IPS-NIHi11 (cell line): ENCODE measurements around the gene RBP4.

ENCODE experiments used
- DNase-seq: peaks from one replicate; pipeline ENCODE4 v3.0.0; 2012; ENCODE audit warnings: mixed read lengths, low spot score

RBP4 gene

DNA sequence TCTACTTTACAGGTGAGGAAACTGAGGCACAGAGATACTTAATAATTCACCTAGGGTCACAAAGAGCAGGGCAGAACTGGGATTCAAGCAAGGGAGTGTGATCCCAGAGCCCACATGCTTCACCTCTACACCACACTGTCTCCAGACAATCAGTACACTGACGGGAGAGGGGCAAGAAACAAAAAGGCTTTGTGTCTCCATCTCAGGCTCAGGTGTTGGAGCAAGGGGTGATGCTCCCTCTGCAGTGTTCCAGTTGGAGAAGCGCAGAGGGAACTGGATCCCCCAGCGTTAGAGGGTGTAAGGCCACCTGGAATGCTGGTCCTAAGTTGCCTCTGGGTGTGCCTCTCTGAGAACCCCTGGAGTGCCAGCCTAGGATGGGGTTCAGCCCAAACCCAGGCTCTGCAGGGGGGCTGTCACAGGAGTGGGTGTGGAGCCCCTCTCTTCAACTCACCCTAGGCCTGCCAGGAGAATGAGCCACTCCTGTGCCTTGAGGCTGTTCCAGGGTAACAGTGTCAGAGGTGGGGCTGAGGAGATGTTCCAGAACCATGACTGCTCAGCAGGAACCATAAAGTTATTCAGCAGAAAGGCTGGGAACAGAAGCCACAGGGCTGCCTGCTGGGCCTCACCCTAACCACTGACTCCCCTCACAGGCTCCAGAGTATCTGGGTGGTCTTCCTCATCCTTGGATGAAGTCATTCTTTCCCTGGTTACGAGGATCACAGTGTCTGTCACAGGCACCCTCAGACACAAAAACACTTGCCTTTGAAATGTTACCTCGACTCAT lies 5.5 kb downstream of the RBP4 start:
- DNase-seq, result no peak

DNA sequence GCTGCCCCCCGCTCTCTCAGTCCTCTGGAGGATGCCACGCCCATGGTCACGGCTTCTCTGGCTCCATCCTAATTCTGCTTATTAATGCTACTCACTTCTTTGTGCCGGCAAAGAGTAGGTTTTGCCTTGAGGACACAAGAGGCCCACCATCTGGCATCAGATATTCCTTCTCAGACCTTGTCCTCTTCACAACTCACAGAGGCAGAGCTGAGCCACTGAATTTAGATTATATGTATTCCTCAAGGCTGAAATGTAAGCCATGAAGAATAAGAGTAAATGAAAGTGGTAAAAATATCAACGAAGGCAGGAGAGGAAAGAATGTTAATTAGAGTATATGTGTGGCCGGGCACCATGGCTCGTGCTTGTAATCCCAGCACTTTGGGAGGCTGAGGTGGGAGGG lies 6.5 kb downstream of the RBP4 start:
- no peak for DNase-seq

DNA sequence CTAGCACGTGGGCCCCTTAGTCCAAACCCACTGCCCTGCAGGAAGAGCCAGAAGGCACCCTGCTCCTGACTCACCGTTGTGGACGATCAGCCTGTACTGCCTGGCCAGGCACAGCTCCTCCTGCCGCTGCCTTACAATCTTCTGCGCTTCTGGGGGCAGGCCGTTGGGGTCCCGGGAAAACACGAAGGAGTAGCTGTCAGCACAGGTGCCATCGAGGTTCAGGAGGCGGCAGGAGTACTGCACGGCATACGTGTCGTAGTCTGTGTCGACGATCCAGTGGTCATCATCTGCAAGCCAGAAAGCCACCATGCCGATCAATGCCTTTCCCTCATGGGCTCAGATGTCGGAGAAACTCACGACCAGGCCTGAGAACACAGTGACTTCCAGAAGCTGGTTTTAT lies 7.3 kb downstream of the RBP4 start:
- DNase-seq, result no peak

DNA sequence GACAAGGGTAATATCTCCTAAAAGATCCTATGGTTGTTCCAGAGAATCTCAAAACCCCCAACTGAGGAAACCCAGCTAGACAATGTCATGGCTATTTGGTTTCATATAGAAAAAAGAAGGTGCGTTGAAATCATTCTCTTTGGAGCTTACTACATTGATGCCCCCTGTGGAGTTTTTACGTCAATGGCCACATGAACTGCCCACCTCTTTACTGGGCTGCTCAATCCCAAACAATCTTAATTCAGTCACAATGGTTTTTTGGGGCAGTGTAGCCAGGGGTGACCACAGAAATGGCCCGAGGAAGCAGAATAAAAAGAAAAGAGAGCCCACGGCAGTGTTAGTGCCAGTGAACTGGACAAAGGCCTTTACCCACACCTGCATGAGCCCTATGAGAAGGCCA lies 7.8 kb downstream of the RBP4 start:
- no peak for DNase-seq

DNA sequence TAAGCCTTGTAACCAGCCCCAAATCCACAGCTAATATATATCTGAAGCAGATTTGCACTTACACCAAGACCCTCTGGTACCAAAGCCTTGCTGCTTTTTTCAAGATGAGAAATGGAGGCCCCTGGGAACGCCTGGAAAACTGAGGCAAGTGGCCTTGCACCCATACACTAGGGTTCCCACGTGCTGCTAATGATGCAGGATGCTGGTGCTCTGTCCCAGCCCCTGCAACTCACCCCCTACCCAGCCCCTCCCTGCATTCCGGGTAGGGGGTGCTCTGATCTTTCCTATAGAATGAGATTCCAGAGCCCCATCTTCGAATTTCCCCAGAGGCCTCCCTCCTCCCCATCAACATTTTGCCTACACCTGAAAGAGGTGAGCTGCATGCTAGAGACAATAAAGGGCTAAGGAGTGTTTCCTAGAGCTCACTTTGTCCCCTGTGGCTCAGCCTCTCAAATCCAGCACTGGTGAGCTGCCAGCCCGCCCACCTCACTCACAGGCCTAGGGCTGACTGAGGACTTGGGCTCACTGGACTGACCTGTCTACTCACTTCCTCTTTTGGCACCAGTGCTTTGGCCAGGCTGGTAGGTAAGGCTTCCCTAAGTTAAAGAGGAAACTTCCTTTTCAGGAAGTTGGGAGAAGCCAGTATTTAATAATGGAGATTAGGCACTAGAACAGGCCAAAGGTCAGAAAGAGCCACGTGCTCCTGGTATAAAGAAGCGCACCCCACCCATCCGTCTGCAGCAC lies 9.8 kb downstream of the RBP4 start:
- peak; percentile 59 for DNase-seq

DNA sequence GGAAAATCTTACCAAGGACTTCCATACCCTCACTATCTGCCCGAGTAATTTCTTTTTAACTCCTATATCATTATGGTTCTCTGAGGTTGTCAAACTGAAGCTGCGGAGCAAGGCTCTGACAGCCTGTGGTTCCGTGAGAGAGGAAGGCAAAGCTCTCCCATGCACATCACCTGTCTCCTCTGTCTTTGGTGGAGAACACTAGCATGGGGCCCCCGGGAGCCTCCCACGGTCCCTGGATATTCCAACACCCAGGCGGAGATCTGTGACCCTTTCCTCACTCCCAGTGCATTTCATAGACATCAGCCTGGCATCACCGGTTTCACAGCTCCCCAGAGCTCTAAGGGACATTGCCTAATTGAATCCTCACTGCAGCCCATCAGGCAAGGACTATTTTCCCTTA lies 10.4 kb downstream of the RBP4 start:
- DNase-seq, result no peak

DNA sequence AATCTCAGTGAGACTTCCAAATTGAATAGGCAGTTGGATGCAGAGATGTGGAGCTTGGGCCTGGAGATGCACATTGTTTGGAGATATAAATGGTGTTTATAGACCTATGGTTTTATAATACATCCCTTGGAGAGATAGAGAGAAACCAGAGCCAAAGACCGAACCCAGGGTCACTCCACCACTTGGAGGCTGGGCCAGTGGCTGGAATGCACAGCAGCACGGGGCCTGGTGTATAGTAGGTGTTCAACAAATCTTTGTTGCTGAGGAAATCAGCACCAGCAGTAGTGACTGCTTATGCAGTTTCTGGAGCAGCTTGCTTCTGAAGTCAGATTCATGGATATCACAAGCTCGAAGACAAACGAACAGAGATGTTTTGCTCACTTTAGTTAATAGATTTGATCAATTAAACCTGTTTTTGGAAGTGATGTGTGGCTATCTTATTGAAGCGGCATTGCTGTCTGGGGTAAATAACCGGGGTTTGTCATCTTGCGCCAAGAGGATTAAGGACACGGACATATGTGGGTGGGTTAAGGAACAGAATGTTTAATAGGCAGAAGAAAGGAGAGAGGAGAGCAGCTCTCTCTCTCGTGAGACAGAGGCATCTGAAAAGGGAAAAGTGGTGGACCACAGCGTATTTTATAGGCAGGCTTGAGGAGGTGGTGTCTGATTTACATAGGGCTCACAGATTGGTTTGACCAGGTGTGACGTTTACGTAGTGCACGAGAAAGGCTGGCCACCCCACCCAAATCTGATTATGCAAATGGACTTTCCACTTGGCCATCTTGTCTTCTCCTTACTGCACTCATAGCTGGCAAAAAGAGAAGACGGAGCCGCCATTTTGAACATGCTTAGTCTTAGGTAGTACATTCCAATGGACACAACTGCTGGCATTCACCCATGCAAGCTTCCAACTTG lies 11.1 kb downstream of the RBP4 start:
- DNase-seq, result no peak

DNA sequence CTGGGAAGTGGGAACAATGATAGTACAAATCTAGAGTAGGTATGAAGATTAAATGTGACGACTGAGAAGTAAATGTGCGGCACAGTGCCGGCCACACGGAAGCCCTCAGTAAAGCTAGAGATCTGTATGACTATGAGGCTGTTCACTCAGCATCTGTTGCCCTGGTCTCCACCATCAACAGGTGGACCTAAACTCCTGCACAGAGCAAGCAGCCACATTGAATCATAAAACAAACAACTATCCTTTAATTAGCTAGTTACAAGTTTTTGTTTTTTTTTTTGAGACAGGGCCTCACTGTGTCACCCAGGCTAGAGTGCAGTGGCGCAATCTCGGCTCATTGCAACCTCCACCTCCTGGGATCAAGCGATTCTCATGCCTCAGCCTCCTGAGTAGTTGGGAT lies 16.6 kb downstream of the RBP4 start:
- no peak for DNase-seq

DNA sequence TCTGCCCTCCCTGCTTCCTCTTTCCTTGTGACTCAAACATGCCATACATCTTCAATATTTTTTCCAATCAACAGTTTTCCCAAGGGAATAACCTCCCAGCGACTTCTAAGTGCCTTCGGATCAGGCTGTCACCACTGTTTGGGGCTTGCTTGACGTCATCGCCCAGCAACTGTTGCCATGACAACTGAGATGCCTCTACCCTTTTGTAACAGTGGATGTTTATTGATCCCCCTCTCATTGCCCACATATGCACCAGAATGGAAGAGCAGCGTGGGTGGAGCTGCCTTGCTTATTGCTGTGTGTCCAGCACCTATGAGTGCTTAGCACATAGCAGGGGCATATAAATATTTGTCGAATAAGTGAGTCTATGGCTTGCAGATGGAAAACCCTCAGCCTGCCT lies 20.2 kb downstream of the RBP4 start:
- peak; percentile 61 for DNase-seq

DNA sequence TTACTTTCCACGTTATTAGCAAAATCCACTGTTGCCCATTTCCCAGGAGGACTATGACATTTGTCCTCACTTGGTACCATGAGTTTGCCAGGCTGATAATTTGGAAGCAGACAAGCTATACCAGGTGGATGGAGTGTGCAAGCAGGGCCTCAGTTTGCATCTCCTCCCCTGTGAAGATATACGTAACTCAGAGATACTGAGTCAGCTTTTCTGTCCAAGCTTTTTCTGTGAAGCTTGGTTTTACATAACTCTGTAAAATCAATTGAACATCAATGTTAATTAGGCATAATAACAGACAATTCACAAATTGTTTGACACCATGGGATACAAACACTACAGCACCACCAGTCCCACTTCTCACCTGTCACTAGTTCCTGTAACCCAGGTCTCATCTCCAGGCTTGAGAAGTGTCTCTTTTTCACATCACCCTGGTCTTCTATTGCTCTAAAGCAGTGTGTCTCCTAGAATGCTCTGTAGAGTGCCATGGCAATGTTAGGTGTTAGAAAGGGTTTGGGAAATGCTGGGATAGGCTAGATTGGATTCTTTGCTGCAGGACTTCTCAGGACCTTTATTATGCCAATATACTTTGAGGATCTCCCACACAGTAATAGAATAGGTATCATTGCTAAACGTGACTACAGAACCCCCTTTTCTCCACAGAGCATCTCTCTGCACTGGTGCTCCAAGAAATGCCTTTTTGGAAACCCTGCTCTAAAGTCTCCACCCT lies 20.9 kb downstream of the RBP4 start:
- no peak for DNase-seq

DNA sequence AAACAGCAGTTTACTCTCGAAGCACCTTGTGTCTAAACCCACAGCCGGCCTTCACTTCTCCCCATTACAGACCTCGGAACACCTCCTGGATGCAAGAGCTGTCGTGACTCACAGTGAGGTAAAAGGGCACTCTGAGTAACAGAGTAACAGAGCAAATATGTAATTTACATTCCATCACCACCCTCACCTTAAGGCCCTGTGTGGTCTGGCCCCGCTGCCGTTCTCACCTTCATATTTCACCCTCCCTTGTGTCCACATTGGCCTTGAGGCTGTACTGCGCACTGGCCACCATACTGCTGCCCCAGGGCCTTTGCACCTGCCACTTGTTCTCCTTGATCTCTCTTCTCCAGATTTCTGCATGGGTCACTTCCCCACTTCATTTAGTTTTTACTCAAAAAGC lies 21.9 kb downstream of the RBP4 start:
- no peak for DNase-seq

DNA sequence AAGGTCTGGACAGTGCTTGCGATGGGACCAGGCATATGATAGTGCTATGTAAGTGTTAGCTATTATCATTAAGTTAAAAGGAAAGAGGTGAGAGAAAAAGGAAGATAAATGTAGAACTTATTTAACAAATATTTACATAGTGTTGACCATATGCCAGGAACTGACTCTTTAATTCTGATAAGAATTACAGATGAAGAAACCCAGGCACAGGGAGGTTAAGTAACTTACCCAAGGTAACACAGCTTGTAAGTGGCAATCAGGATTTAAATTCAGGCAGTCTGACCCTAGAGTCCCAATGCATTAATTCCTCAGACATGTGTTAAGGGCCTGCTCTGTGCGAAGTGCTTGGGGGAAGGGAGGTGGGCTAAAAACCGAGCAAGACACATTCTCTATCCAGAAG lies 23.5 kb downstream of the RBP4 start:
- no peak for DNase-seq

DNA sequence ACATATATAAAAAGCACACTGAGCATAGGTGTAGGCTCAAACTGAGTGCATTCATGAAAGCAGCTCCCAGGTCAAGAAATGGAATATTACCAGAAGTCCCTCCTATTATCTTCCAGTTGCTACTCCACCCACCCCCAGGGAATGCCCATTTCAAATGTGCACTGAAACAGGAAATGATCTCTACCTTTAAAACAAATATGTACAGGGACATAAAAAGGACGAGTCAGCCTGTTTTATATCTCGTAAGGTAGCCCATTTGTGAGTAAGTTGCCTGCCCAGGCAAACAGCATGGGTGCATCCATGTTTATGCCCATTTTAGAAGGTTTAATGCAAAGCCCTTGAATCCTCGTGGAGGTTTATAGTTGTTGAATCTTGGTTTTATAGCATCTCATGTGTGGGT lies 24.1 kb downstream of the RBP4 start:
- no peak for DNase-seq

DNA sequence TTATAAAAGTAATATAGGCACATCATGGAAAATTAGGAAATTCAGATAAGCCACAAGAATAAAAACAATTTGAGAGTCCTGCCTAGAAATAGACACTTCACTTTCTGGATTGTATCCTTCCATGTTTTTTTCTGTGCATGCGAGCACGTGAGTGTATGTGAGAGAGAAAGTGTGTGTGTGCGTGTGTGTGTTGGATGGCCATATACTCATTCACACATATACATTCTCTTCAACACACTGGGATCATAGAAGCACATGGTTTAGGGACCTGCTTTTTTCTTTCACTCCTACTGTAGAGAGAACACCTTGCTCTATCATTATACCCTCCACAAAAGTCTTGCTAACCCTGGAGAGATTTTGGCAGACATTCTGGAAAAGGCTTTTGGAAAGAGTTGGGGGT lies 27.1 kb downstream of the RBP4 start:
- DNase-seq, result no peak

DNA sequence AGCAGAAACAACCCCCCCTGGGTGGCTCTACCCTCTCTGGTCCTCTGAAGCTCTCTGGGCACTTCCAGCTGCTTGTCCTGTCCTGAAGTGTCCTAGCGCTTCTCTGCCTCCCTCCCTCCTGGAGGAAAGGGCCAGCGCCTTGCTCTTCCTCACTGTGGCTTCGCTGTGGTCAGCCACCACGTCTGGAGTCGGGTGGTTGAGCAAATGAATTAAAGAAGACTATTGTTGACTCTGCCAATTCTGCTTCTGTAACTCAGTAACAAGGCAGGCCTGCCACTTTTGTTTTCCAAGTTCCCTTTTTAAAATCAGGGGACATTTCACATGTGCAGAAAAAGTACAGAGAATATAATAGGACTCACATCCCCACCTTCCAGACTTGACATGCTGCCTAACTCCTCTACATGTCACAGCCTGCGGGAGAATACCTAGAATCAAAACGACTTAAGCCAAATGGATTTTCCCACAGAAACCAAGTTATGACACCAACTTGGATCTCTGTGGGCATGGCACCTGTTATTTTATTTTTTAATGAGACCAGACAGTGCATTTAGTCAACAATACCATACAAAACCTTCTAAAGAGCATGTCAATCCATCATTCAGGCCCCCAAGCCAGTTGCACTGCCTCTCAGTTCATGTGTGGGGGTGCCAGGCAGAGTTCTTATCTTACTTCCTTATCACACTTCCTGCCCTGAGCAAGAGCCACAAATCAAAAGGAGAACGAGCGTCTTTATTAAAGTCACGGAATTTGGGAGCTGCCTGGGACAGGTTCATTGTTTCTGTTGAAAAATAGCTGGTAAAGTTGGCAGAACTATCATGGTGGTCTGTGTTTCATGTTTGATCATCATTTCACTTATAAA lies 27.8 kb downstream of the RBP4 start:
- DNase-seq, result no peak

DNA sequence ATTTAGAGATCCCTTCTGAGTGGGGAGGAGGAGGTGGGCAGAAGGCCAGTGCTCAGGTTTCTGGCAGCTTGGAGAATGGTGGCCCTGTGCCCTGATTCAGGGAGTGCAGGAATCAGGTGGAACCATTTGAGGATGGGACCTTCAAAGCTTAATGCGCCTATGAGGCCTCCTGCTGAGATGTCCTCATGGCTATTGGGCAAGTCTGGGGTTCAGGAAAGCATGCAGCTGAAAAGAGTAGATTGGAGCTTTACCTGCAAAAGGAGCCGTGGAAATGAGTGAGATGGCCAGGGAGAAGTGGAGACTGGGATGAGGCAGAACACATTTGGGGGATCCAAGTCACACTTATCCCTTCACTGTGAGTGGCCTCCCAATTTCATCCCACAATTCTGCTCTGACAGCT lies 28.4 kb downstream of the RBP4 start:
- DNase-seq, result no peak

DNA sequence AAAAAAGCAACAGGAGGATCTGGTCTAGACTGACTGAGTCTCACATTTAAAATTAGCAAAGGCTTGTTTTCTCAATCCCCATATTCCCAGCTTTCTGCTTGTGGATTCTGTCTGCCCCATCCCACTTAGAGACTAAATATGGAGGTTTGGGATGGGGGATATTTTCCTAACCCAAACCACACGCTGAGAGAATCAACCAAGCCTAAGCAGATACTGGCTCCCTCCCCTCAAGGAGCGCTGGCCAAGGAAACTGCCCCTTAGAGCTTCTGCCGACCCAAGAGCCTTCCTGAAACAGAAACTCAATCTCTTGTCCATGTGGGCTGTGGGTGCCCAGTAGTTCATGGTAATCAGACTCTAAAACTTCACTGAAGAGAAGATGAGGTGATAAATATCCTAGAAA lies 30.7 kb downstream of the RBP4 start:
- no peak for DNase-seq

DNA sequence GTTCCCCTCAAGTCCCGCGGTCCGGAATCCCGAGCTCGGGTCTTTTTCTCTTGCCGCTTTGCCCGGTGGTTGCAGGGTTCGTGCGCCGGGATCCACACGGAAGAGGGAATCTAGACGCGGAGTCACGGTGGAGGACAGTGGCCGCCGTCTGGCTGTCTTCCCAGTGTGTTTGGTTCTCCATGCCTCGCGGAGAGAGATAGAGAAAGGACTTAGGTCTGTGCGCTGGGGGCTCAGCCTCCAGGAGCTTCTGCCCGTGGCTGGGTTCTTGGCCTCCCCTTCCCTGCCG lies 33.0 kb downstream of the RBP4 start:
- DNase-seq, result no peak

DNA sequence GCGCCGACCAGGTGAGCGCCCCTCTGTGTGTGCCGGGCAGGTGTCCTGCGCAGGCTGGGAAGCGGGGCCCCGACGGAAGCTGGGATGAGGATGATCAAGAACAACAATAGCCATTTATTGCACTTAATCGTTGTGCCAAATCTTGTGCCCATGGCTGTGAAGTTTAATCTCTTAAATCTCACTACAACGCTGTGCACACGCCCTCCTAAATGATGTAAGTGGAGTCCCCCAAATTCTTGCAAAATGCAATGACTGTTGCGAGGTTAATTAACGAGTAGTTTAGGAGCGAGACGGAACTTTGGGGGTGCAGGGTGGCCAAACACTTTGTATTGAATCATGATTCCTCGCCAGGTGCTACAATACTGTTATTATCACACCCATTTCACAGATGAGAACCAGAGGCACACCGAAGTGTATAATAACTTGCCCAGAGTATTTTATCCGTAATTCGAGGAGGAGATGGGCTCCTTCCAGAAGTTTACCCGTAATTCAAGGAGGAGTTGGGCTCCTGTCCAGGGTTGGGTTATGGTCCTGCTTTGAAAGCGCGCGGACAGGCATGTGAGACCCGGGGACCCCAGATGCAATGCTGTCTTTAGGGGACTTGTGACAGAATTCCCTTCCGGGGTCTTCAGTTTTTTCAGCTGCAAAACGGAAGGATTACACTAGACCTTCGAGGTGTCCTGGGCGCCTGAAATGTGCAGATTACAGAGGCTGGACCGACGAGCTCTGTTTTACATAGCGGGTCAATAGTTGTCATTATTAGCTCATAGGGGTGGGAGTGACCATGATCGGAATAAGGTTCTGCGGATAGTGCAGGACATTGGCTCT lies 33.5 kb downstream of the RBP4 start:
- DNase-seq, result no peak
